GM23248 (cell line): ENCODE data around the gene MYO16. TPM values are rescaled to one million over a fixed set of nuclear protein-coding genes. Genes with fewer than 3 reads are reported as not detected.

Experiments
- DNase-seq: peaks from one replicate; pipeline ENCODE4 v3.0.0-alpha.2; 2015
- H2AFZ ChIP-seq: fragments of 200-600 bp; sonication (generic); 2 replicates; pipeline ENCODE4 v1.6.1; 2016; ENCODE audit warnings: antibody characterized with exemption
- H3F3A ChIP-seq: fragments of 200-600 bp; sonication (generic); 2 replicates; pipeline ENCODE4 v1.6.1; 2016; ENCODE audit warnings: mild to moderate bottlenecking, antibody characterized with exemption, mixed run types; ENCODE audit not compliant: insufficient read depth
- H3K27ac ChIP-seq: fragments of 200-600 bp; sonication (generic); 2 replicates; pipeline ENCODE4 v1.5.1; 2016; ENCODE audit warnings: mild to moderate bottlenecking
- H3K27me3 ChIP-seq: fragments of 200-600 bp; sonication (generic); replicated peaks from 2 replicates; pipeline ENCODE4 v1.6.1; 2016; ENCODE audit warnings: mild to moderate bottlenecking; ENCODE audit not compliant: insufficient read depth
- H3K36me3 ChIP-seq: fragments of 200-600 bp; sonication (generic); 2 replicates; pipeline ENCODE4 v1.6.1; 2016; ENCODE audit warnings: low read depth, mild to moderate bottlenecking
- H3K4me1 ChIP-seq: fragments of 200-600 bp; sonication (generic); 2 replicates; pipeline ENCODE4 v1.6.1; 2016; ENCODE audit warnings: mild to moderate bottlenecking; ENCODE audit not compliant: insufficient read depth
- H3K4me2 ChIP-seq: fragments of 200-600 bp; sonication (generic); one replicate; pipeline ENCODE4 v1.6.1; 2016; ENCODE audit warnings: mild to moderate bottlenecking; ENCODE audit not compliant: unreplicated experiment
- H3K4me3 ChIP-seq: fragments of 200-600 bp; sonication (generic); 2 replicates; pipeline ENCODE4 v1.5.1; 2016; ENCODE audit warnings: mild to moderate bottlenecking
- H3K79me2 ChIP-seq: fragments of 200-600 bp; sonication (generic); 2 replicates; pipeline ENCODE4 v1.6.1; 2016; ENCODE audit warnings: mild to moderate bottlenecking; ENCODE audit not compliant: insufficient read depth
- H3K9ac ChIP-seq: fragments of 200-600 bp; sonication (generic); 2 replicates; pipeline ENCODE4 v1.6.1; 2016; ENCODE audit warnings: mild to moderate bottlenecking
- H3K9me2 ChIP-seq: fragments of 200-600 bp; sonication (generic); 2 replicates; pipeline ENCODE4 v1.6.1; 2016; ENCODE audit warnings: mixed run types, mild to moderate bottlenecking, moderate library complexity; ENCODE audit not compliant: insufficient read depth
- H3K9me3 ChIP-seq: fragments of 200-600 bp; sonication (generic); one replicate; pipeline ENCODE4 v1.6.1; 2017; ENCODE audit warnings: low read depth
- H4K20me1 ChIP-seq: fragments of 200-600 bp; sonication (generic); 2 replicates; pipeline ENCODE4 v1.6.0; 2016; ENCODE audit not compliant: insufficient read depth
- EZH2 ChIP-seq: fragments of 200-600 bp; sonication (generic); IDR thresholded peaks from 2 replicates; pipeline ENCODE4 v1.6.1; 2018; ENCODE audit warnings: antibody characterized with exemption, mild to moderate bottlenecking; ENCODE audit not compliant: insufficient read depth, poor library complexity, severe bottlenecking
- EZH2phosphoT487 ChIP-seq: fragments of 200-600 bp; sonication (generic); IDR thresholded peaks from 2 replicates; pipeline ENCODE4 v1.6.1; 2018; ENCODE audit warnings: antibody characterized with exemption, moderate library complexity, mild to moderate bottlenecking, low read depth; ENCODE audit not compliant: insufficient read depth
- WGBS, 2 experiments: methylation state at CpG; one replicate each; pipeline ENCODE4 v1.1.6; 2015 to 2017; ENCODE audit warnings: low lambda C conversion rate in 2 of 2, low coverage in 1 of 2; ENCODE audit errors: missing lambda C conversion rate in 2 of 2; 5-methylcytosine and 5-hydroxymethylcytosine counted together
- in situ Hi-C: fragments of 300-500 bp; cut with MboI; formaldehyde crosslinking; loops from 2 replicates; pipeline ENCODE4 v1.15.0; 2020
- polyA plus RNA-seq: library from polyadenylated mRNA; unstranded; fragments of >200 nt; fragmentation: Nextera tagmentation; extraction: Ambion mirVana; gene quantifications from 2 replicates; pipeline ENCODE4 v1.2.1, GENCODE V29; 2016
- total RNA-seq: library from RNA; depleted of rRNA; stranded (reverse); fragments of >200 nt; shearing (Covaris generic); gene quantifications from 2 replicates; pipeline ENCODE4 v1.2.3, GENCODE V29; 2014

Gene MYO16
- total and polyA plus RNA-seq, 2 experiments from 2014 or later, result not detected

- Histone ChIP-seq H3K9me3 (no peaks in the 10 kb centered on the region), H3F3A (no peaks in the 10 kb centered on the region), H3K4me2 (no peak overlapping the region), H3K79me2 (no peaks in the 10 kb centered on the region), H3K27ac (no peak overlapping the region), H3K4me1 (peaks cover 18% of the 10 kb centered on the region), H2AFZ (no peak overlapping the region), H3K9me2 (no peaks in the 10 kb centered on the region), H3K9ac (no peak overlapping the region), H3K36me3 (no peaks in the 10 kb centered on the region), H4K20me1 (no peaks in the 10 kb centered on the region), H3K4me3 (no peak overlapping the region), H3K27me3 (no peaks in the 10 kb centered on the region)
- 67 to 72% methylated on average over 9 of the region's 9 CpGs for WGBS, 2 experiments
- DNase-seq, result peak; percentile 4
- no peak for TF ChIP-seq EZH2phosphoT487
- in situ Hi-C loops, result no loop called here
These were observed 567.5 kb downstream of the MYO16 start for GRCh38 chr13:109196948-109197347.

GRCh38 chr13:109198585-109198984 lies 569.2 kb downstream of the MYO16 start:
- H3K4me1 ChIP-seq, result peaks cover 18% of the 10 kb centered on the region
- H3K9ac ChIP-seq, result no peak overlapping the region
- no peaks in the 10 kb centered on the region for H3F3A ChIP-seq
- no peak overlapping the region for H2AFZ ChIP-seq
- H3K9me3 ChIP-seq, result no peaks in the 10 kb centered on the region
- H3K9me2 ChIP-seq, result no peaks in the 10 kb centered on the region
- H3K27ac ChIP-seq, result no peak overlapping the region
- H3K27me3 ChIP-seq, result no peaks in the 10 kb centered on the region
- DNase-seq, result peak; percentile 39
- in situ Hi-C loops, result no loop called here
- H3K4me3 ChIP-seq, result no peak overlapping the region
- no peak overlapping the region for H3K4me2 ChIP-seq
- H4K20me1 ChIP-seq, result no peaks in the 10 kb centered on the region
- 55 to 56% methylated on average over 3 of the region's 3 CpGs for WGBS, 2 experiments
- H3K36me3 ChIP-seq, result no peaks in the 10 kb centered on the region
- TF ChIP-seq EZH2 (no peak), EZH2phosphoT487 (no peak)
- no peaks in the 10 kb centered on the region for H3K79me2 ChIP-seq

- H3K9me3 ChIP-seq, result no peaks in the 10 kb centered on the region
- H2AFZ ChIP-seq, result no peak overlapping the region
- no peaks in the 10 kb centered on the region for H4K20me1 ChIP-seq
- DNase-seq, result no peak
- in situ Hi-C loops, result no loop called here
- H3F3A ChIP-seq, result no peaks in the 10 kb centered on the region
- no peak overlapping the region for H3K9ac ChIP-seq
- no peak overlapping the region for H3K27ac ChIP-seq
- peaks cover 18% of the 10 kb centered on the region for H3K4me1 ChIP-seq
- H3K27me3 ChIP-seq, result no peaks in the 10 kb centered on the region
- no peak overlapping the region for H3K4me2 ChIP-seq
- 37 to 46% methylated on average over 4 of the region's 4 CpGs for WGBS, 2 experiments
- no peaks in the 10 kb centered on the region for H3K36me3 ChIP-seq
- no peaks in the 10 kb centered on the region for H3K79me2 ChIP-seq
- H3K4me3 ChIP-seq, result no peak overlapping the region
- no peaks in the 10 kb centered on the region for H3K9me2 ChIP-seq
- TF ChIP-seq EZH2phosphoT487, result no peak
- TF ChIP-seq EZH2, result no peak
These were observed 569.9 kb downstream of the MYO16 start for GRCh38 chr13:109199280-109199679.

GRCh38 chr13:109200556-109200955 lies 571.1 kb downstream of the MYO16 start:
- no peaks in the 10 kb centered on the region for H3F3A ChIP-seq
- TF ChIP-seq EZH2, result no peak
- no peak for TF ChIP-seq EZH2phosphoT487
- in situ Hi-C loops, result no loop called here

GRCh38 chr13:109203587-109203986 lies 574.2 kb downstream of the MYO16 start:
- Histone ChIP-seq H3K4me1 (peaks cover 13% of the 10 kb centered on the region), H3K27me3 (no peaks in the 10 kb centered on the region), H4K20me1 (no peaks in the 10 kb centered on the region), H2AFZ (peak overlapping the region; percentile 39), H3K79me2 (no peaks in the 10 kb centered on the region), H3K4me3 (no peak overlapping the region), H3F3A (no peaks in the 10 kb centered on the region), H3K9me3 (no peaks in the 10 kb centered on the region), H3K9ac (no peak overlapping the region), H3K9me2 (no peaks in the 10 kb centered on the region), H3K27ac (no peak overlapping the region), H3K36me3 (no peaks in the 10 kb centered on the region), H3K4me2 (no peak overlapping the region)
- no peak for DNase-seq
- TF ChIP-seq EZH2 (no peak), EZH2phosphoT487 (no peak)
- 61 to 65% methylated on average over 3 of the region's 3 CpGs for WGBS, 2 experiments
- in situ Hi-C loops, result no loop called here

More at GRCh38 chr13:109200556-109200955, 571.1 kb downstream of the MYO16 start:
- Histone ChIP-seq H3K9me2 (no peaks in the 10 kb centered on the region), H3K4me3 (no peak overlapping the region), H3K79me2 (no peaks in the 10 kb centered on the region), H3K27me3 (no peaks in the 10 kb centered on the region), H3K27ac (no peak overlapping the region), H3K9ac (no peak overlapping the region), H2AFZ (0 out of 2 replicates have a peak overlapping the region, but pooled peaks have one; percentile 30), H3K9me3 (no peaks in the 10 kb centered on the region), H4K20me1 (no peaks in the 10 kb centered on the region), H3K4me2 (no peak overlapping the region), H3K4me1 (peaks cover 18% of the 10 kb centered on the region), H3K36me3 (no peaks in the 10 kb centered on the region)
- 31 to 63% methylated on average over 1 of the region's 1 CpG for WGBS, 2 experiments
- DNase-seq, result peak; percentile 12
